Measurements from ENCODE around the gene FOXO6. TPM values are rescaled to one million over a fixed set of nuclear protein-coding genes. Genes with fewer than 3 reads are reported as not detected.

The FOXO6 gene
- total RNA-seq: 2.1 TPM
- long read RNA-seq: 0 reads

DNA sequence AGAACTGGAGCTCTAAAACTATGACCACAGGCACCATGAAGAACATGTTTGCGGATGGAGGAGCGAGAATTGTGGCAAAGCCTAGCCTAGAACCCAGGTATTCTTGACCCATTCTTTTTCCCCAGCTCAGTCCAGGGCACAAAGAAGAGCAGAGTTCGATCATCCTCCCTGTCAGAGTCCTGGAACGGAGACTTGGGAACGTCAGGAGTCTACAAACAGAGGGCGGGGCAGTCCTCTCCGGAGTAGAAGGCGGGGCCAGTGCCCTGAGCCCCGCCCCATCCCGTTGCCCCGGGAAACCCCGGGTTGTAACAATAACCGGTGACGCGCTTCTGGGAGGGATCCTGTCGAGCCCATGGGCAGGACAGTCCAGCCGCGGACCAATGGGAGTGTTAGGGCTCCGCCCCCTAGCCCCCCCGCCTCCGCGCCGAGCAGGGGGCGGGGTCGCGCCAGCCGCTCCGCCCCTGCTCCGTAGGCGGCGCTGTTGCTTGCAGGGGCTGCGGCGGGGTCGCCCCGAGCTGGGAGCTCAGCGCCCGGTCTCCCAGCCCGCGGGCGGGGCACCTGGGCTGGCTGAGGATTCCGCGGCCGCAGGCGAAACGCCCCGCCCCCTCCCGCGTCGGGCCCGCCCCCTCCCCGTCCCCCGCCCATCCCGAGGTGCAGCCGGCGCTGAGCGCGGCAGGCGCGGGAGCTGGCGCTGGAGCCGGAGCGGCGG, at the start of gene FOXO6:
FOXO6 (plus strand) TSS at position 649 of the 709 bp plus-strand sequence.
- intact Hi-C loops (cut with micrococcal nuclease): no loop called here
- H3K36me3 ChIP-seq: no peaks in the 10 kb centered on the region
- peak; percentile 98 for DNase-seq
- TF ChIP-seq, protein P1, sequence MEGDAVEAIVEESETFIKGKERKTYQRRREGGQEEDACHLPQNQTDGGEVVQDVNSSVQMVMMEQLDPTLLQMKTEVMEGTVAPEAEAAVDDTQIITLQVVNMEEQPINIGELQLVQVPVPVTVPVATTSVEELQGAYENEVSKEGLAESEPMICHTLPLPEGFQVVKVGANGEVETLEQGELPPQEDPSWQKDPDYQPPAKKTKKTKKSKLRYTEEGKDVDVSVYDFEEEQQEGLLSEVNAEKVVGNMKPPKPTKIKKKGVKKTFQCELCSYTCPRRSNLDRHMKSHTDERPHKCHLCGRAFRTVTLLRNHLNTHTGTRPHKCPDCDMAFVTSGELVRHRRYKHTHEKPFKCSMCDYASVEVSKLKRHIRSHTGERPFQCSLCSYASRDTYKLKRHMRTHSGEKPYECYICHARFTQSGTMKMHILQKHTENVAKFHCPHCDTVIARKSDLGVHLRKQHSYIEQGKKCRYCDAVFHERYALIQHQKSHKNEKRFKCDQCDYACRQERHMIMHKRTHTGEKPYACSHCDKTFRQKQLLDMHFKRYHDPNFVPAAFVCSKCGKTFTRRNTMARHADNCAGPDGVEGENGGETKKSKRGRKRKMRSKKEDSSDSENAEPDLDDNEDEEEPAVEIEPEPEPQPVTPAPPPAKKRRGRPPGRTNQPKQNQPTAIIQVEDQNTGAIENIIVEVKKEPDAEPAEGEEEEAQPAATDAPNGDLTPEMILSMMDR (IDR thresholded peaks at IDR 0.05; ENCODE audit: borderline replicate concordance): peak; percentile 71
- H3K4me1 ChIP-seq: peaks cover 75% of the 10 kb centered on the region
- H3K9me3 ChIP-seq (replicated peaks): no peaks in the 10 kb centered on the region
- peaks cover 15% of the 10 kb centered on the region for H3K27me3 ChIP-seq (ENCODE audit: low read depth)
- peak within 1 kb of the TSS; percentile 76 for H3K4me3 ChIP-seq
- peak within 1 kb of the TSS; percentile 75 for H3K27ac ChIP-seq (replicated peaks)

DNA sequence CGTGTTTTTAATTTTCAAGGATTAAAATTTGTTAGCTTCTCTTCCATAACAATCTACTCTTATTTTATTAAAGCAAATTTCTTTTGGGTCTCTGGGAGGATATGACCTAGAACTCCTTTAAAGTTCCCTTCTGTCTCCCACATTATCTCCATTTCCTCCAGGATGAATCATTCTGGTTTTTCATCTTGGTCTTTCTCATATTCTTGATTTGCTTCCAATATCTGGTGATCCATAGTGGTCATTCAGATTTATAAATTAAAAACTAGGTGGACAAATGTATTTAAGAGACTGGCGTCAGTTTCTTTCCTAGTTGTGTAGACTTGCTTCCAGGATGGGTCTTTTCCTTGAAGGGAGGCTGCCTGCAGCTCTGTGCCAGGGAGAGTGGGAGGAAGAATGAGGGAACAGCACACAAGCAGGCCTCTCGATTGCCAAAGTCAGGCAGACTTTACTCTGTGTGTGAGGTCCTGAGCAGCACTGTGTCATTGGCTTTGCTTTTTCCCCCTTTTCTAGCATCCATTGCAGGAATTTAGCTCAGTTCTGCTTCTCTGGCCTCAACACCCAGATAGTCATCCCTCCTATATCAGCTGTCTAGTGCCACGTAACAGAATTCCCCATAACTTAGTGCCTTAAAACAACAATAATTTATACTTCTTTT, 48.1 kb upstream of the FOXO6 start:
- H3K36me3 ChIP-seq: no peaks in the 10 kb centered on the region
- intact Hi-C loops (cut with micrococcal nuclease): no loop called here
- no peak overlapping the region for H3K4me3 ChIP-seq
- H3K27ac ChIP-seq (replicated peaks): no peak overlapping the region
- no peaks in the 10 kb centered on the region for H3K27me3 ChIP-seq (ENCODE audit: low read depth)
- H3K4me1 ChIP-seq: no peaks in the 10 kb centered on the region
- DNase-seq: no peak
- H3K9me3 ChIP-seq (replicated peaks): peaks cover 5% of the 10 kb centered on the region
- TF ChIP-seq, protein P1 (IDR thresholded peaks at IDR 0.05; ENCODE audit: borderline replicate concordance): no peak

DNA sequence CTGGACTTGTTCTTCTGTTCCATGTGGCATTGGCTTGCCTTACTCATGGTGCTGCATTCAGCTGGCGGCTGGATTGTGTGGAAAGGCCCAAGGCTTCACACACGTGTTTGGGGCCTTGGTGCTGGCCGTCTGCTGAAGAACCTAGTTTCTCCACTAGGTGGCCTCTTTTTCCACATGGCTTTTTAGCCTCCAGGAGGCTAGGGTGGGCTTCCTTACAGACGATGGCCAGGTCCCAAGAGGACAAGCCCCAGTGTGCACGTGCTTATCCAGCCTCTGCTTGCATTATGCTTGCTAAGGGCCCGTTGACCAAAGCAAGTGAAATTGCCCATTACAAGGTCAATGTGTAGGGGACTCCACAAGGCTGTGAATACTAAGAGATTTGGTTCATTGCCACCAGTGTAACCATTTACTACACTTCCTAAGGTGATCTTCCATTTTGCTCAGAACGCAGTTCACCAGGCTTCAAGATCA, 47.5 kb upstream of the FOXO6 start:
- Histone ChIP-seq H3K4me3 (no peak overlapping the region), H3K9me3 (replicated peaks) (no peaks in the 10 kb centered on the region), H3K27me3 (ENCODE audit: low read depth) (no peaks in the 10 kb centered on the region), H3K36me3 (no peaks in the 10 kb centered on the region), H3K4me1 (no peaks in the 10 kb centered on the region), H3K27ac (replicated peaks) (no peak overlapping the region)
- TF ChIP-seq, protein P1 (IDR thresholded peaks at IDR 0.05; ENCODE audit: borderline replicate concordance): peak; percentile 63
- intact Hi-C loops (cut with micrococcal nuclease): no loop called here
- DNase-seq: no peak

DNA sequence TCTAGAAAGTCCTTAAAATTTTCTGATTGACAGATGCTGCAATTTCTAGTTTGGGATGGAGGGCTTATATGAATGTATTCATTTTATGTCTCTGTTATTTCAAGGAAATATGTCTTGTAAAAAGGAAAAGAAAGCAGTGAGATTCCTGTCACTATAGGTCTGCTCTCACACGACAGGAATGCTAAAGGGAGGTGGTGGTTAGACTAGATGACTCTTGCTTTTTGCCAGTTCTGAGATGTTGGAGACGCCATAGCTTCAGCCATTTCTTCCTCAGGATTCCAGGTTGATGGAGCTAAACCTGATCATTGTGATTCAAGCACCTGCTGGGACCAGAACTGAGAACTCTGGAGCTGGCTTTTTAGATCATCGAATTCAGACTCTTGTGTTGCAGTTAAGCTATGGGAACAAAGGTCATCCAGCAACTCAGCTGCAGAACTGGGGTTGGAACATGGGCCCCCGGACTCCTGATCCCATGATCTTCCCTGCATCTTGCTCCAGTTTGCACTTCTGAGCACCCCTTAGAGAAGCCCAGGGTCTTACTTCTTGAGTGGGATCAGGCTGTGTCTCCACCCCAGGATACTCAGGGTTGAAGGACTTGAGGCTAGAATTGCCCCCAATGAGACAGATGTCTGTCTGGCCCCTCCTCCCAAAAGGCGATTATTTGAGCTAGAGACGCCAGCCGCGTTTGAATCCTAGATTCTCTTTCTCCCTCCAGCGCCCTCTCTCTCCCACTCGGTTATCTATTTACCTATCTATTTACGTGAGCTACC, 46.7 kb upstream of the FOXO6 start:
- DNase-seq: no peak
- no peaks in the 10 kb centered on the region for H3K9me3 ChIP-seq (replicated peaks)
- no peaks in the 10 kb centered on the region for H3K36me3 ChIP-seq
- intact Hi-C loops (cut with micrococcal nuclease): no loop called here
- TF ChIP-seq, protein P1 (IDR thresholded peaks at IDR 0.05; ENCODE audit: borderline replicate concordance): no peak
- H3K27me3 ChIP-seq (ENCODE audit: low read depth): no peaks in the 10 kb centered on the region
- no peak overlapping the region for H3K27ac ChIP-seq (replicated peaks)
- peaks cover 7% of the 10 kb centered on the region for H3K4me1 ChIP-seq
- H3K4me3 ChIP-seq: no peak overlapping the region

DNA sequence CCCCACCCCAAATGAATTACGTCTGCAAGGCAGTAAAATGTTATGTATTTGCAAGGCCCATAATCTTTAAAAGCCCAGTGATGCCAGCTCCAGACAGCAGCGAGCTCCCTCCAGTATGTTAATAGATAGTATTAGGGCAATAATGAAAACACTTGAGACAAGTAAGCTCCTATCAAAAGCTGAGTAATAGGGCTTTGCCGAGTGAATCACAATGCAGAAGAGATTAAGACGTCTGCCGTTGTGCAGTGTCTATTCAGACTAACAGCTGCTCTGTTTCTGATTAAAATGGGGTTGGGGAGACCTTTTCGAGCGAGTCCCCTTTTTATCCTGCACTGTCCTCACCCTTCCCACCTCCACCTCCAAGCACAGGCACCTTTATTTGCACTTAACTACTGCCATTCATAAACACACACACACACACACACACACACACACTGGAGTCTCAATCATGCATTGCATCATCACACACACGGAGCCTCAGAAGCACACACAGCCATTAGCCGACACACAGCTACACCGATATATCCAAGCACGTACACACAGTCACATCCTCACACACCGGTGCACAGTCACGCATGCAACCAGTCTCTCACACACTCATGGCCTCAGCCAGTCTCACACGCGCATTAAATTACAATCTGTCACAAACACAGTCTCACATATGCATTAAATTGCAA, 46.0 kb upstream of the FOXO6 start:
- Histone ChIP-seq H3K36me3 (no peaks in the 10 kb centered on the region), H3K27me3 (ENCODE audit: low read depth) (no peaks in the 10 kb centered on the region), H3K9me3 (replicated peaks) (no peaks in the 10 kb centered on the region), H3K27ac (replicated peaks) (no peak overlapping the region), H3K4me1 (peaks cover 14% of the 10 kb centered on the region), H3K4me3 (no peak overlapping the region)
- no peak for DNase-seq
- TF ChIP-seq, protein P1 (IDR thresholded peaks at IDR 0.05; ENCODE audit: borderline replicate concordance): no peak
- intact Hi-C loops (cut with micrococcal nuclease): no loop called here
